DMS 273 (cell line): ENCODE results near the gene EREG.
"Not testable (repeated sequence)": the region's sequence is repeated elsewhere in the genome, so short reads cannot be mapped to it uniquely, and the experiment has no call there.

ENCODE experiments used
- DNase-seq: peaks from one replicate; lab custom pipeline; 2025; ENCODE audit not compliant: unreplicated experiment; lab: John Stamatoyannopoulos, UW

EREG gene

DNA sequence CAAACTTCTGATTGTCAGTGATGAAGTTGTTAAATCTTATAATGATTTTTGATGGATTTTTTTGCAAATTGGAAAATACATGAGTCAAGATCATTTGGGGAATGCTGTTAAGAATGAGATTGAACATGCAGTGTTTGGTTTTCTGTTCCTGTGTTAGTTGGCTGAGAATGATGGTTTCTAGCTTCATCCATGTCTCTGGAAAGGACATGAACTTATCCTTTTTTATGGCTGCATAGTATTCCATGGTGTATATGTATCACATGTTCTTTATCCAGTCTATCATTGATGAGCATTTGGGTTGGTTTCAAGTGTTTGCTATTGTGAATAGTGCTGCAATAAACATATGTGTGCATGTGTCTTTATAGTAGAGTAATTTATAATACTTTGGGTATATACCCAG, 24.5 kb upstream of the EREG start:
- DNase-seq: not testable (repeated sequence)

DNA sequence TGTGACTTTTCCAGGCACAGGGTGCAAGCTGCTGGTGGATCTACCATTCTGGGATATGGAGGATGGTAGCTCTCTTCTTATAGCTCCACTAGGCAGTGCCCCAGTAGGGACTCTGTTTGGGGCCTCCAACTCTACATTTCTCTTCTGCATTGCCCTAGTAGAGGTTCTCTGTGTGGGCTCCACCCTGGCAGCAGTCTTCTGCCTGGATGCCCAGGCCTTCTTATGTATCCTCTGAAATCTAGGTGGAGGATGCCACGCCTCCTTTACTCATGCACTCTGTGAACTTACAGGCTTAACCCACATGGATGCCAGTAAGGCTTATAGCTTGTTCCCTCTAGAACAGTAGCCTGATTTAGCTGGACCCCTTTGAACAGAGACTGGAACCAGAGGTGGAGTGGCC, 20.9 kb upstream of the EREG start:
- no peak for DNase-seq

DNA sequence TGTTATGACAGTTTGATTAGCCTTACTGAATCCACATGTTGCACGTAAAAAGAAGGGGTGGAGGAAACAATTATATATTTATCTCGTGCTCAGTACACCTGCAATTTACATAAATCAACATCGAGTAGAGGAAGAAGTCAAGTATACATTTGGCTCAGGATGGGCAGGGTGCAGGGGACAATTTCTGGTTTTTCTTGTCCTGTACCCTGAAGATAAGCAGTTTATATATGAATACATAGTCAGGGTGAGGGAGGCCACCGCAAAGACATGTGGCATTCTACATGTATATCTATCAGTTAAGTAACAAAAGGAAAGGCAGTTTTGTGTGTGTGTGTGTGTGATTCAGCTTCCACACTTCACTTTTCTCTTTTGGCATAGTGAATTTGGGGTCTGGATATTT, 11.1 kb upstream of the EREG start:
- no peak for DNase-seq

DNA sequence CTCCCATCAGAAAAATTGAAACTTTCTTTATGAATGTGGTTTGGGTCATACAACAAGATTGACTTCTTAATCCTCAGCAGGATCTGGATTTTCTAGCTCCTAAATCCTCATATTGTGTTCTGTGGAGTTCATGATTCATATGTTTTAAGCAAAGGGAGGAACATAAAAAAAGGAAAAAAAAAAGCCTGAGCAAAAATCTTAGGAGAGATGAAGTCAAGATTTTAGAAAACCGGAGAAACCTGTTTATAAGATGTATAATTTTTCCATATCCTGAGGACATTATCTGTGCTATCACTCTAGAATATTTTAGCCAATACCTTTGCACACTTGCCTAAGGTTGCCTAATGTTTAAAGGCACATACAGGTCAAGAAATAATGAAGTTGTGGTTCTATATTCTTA, 7.0 kb upstream of the EREG start:
- DNase-seq: no peak

DNA sequence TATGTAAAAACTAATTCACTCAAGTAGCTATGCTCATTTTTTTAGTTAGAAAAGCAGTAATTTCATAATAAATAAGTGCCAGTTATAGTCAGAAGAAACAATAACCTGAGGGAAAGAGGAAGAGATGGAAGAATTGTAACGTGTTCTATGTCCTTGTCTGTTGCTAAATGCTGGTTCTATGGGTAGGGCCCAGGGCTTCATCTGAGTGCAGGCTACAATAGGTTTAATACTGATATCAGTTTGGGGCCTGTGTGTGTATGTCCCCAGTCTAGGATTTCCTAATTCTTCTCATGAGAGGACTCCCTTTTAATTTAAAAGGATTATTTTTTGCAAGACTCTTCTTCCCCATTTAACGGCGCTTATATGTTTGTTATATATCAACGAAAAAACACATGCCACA, 3.3 kb upstream of the EREG start:
- DNase-seq: no peak

DNA sequence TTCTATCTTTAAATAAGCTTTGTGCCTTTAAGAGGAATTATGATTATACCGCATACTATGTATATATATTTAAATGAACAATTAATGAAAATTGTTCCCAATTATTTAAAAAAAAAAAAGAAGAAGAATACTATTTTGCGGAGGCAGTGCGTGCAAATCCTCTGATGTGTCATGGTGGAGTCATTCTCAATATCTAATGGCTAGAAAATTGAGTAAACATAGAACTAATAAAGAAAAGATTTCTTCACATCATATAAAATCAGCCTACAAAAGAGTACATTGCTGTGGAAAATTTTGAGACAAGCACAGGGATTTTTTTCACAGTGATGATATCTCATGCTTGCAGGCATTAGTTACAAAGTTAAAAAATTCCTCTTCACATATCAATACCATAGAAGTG, 2.6 kb upstream of the EREG start:
- DNase-seq: no peak

DNA sequence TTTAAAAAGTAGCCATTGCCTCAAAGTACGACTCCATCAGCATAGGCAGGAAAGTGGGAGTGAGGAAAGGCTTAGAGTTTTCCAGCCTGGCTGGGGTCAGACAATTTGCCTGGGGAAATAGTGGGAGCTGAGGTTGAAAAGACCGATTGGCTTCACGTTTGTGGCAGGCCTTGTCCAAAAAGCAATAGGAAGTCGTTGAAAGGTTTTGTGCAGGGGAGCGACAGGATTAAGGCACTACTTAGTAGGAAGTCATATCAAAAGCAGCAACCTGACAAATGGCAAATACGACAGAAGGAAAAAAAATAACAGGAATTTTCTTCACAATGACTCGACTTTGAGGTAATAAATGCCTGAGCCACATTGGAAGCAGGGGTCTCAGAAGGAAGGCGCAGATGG, 691 bp upstream of the EREG start:
- no peak for DNase-seq

DNA sequence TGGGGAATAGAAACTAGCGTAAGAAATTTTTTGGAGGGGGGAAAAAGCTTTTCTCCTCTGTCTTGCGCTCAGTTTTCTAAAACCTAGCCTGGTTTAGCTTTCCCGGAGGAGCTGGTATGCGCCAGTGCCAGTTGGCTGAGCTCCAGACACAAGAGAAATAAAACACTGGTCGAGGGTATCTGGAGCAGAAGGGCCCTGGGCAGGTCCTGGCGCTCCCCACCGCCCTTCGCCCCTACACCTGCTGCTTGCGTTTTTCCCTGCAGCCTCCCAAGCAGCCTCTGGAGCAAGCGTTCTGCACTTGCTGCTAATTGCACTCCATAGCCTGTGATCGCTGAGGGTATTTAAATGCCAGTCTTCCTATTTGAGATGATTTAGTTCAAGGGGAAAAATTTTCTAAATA, 816 bp downstream of the EREG start:
- peak; percentile 72 for DNase-seq

DNA sequence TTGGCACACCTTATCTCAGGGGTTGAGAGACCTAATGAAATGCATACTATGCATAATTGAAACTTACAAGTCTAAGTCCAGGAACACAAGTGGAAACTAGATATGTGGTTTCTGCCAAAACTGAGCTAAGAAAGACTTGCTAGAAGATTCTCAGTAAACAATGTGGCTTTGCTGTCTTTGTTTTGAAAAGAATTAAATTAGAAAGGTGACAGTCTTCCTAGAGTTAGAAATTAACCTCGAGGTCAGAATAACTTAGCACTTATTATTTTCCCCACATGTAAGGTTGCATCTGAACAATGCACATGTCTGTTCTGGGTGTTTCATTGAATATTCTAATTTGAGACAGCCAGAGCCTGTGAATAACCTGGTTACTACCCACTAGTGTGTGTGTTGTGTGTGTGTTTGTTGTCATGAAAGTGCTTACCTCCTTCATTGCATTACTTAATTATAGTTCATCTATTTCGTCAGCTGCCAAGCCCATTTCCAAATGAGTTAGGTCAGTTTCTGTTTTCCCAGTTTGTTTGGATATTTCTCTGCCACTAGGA, 1.5 kb downstream of the EREG start:
- DNase-seq: no peak

DNA sequence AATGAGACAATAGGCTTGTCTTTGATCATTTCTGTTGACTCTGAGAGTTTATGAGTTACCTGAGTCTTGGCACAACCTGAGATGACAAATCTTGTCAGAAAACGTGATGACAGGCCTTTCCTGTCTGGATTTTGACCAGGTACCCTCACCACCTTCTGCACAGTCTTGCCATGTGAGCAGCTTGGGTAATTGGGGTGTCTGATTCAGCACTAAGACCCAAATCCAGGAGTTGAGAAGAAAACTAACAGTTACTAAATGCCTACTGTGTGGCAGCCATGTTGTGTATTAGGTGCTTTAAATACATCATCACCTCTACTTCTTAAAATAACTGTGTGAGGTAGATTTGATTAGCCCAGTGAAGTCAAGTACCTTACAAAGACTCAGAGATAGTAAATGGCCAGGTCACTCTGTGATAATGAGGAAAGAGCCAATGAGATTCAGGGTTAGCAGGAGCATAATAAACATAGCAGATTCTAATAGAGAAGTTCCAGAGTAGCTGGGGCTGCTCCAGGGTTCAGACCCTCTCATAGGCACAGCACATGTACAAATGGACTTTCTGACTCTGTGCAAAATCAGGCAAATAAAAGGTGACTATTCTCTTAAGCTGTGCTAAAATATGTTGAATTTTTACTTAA, 2.8 kb downstream of the EREG start:
- no peak for DNase-seq

DNA sequence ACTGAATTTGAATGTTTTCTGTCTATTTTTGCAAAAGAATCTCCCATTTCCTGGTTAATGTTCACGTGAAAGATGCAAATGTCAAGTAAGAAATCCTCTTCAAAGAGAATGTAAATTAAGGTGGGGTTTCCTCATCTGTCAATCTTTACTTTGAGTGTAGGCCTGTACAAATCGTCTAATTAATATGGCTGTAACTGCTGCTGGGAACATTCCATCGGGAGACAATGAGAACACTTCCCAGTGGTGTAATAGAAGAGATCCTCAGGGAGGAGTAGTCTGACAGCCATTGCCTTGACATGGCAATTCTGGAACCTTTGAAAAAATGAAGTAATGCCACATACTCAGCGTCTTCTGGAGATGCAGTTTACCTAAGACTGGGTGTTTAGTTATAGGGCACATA, 3.7 kb downstream of the EREG start:
- no peak for DNase-seq

DNA sequence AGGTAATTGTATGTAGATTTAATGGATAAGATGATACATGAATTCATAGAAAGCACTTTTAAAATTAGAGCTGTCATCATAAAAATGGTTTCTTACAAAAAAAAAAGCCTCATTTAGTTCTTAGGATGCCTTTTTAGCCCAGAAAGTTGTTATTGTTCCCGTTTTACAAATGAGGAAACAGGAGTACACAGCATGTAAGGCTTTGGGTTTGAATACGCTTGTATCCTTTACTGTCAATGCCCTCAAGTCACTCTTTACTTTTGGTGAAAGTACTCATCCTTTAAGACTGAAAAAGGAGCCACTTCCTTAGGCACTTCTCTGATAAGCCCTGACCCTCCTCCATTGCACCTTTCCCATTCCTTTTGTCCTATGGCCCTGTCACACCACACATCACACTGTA, 4.9 kb downstream of the EREG start:
- DNase-seq: no peak

DNA sequence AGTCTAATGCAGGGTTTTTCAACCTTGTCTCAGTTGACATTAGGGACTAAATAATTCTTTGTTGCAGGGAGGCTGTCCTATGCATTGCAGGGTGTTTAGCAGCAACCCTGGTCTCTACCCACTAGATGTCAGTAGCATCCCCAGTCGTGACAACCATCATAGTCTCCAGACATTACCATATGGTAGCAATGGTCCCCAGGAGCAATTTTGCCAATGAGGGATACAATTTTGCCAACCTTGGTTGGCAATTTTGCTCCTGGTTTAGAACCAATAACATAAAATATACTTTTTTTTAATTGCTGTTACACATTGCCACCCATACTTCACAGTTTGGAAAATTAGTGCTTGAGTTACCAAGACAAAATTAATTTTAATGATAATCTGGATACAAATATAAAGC, 6.0 kb downstream of the EREG start:
- DNase-seq: peak; percentile 64

DNA sequence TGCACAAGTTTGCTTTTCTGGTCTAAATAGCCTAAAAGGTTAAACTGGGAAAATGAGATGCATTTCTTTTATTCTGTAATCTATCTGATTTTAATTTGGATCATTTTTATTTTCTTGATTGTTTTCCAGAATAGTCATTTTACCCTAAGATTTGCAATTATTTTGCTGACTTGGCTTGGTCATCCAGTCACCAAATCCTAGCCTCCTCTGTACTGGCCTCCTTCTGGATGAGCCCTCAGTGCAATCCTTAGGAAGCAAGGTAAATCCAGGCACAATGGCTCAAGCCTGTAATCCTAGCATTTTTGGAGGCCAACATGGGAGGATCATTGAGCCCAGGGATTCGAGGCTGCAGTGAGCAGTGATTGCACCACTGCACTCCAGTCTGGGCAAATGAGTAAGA, 9.2 kb downstream of the EREG start:
- DNase-seq: no peak

DNA sequence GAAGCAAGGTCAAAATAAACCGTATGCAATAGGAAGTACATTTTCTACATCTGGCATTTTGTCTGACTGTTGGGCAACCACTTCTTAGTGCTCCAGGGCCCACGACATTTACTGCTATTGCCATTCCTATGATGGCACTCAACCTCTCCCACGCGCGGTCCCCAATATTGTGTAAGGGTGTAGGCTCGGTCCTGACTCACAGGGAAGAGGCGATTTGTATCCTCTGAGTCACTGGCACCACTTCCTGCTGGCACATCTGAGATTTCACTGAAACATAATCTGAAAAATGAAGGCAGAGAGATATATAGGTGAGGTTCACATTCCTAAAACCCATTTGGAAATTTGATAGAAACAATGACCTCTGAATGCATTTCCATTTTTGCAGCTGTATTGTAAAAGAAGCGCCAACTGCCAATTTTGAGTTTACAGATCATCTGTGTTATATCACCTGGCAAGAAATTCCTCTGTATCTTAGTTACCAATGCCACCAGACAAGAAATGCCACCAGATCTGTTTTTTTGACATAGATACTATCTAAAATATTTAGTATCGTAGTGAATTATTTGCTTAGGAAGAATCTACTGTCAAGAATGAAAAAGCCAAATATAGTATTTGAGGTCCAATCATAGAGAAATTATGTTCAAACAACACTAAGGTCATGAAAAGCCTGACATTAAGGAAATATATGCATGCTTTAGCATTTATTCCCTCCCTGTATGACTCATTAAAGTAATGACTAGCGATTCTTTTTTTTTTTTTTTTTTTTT, 9.8 kb downstream of the EREG start:
- no peak for DNase-seq

DNA sequence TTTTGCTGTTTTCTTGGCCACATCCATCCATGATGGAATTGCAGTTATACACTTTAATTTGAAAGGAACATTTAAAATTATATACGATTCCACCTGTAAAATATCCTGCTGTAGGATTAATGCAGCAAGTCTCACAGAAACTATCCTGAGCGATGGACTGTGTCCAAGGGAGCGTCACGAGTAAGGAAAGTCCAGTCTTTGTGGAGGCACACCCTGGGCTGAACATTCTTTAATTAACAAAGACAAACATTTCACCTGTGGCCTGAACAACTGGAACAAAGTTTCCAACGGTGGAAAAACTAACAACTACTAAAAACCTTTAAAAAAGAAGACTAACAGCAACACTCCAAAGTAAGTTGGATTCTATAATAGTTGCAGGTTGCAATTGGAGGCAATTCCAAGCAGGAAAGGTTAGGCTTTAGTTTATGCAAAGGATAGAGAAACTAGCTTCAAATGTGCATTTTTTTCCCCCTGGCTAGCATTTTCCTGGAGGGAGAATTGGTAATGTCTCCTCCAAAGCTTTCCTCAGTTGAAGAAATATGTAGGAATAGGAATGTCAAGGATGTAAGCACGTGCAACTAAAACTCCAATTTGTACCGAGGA, 11.0 kb downstream of the EREG start:
- no peak for DNase-seq

DNA sequence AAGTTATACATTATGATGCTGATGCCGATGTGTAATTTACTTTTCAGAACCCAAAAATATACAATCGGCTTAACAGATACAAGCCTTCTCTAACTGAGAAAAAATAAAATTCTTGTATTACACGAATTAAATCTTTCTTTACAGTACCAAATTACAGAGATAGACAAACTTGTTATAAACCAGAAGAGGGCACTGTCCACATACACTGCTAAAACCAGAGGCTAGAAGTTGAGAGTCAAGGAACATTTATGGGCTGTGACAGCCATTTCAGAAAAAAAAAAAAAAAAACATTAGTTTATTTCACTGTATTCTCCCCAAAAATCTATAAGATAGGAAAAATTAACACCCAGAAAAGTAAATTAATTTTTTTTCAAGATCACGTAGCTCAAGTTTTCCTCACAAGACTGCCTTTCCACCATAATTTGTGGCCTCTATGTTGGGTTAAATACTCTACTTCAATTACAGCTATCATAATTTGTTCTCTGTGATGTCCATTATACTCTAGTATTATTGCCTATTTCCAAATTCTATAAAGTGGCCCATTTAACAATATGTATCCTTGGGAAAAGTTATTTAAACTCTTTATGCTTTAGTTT, 12.0 kb downstream of the EREG start:
- DNase-seq: peak; percentile 19

DNA sequence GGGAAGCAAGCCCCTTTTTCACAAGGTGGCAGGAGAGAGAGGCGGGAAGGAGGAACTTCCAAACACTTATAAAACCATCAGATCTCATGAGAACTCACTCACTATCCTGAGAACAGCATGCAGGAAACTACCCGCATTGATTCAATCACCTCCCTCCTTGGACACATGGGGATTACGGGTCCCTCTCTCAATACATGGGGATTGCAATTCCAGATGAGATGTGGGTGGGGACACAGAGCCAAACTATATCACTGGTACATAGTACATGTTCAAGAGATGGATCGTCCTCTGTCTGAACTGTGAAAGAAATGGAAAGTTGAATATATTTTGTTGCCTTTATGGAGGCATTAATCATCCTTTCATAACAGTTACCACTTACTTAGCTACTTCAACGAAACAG, 12.8 kb downstream of the EREG start:
- no peak for DNase-seq

DNA sequence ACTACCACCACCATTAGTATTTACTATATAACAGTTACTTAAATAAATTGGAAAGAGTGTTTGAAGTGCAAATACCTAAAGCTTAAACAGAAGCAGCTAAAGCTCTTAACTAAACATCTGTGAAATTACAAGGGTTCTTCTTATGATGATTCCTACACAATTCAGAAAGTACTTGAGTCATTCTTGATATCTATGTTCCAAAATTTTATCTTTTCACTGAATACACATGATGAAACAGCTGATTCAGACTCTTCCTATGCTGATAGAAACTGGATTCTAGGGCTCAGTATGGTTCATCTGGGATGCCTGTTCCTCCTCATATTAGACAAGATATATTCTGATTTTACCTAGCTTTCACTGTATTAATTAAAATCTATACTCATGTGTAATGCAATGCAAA, 13.6 kb downstream of the EREG start:
- no peak for DNase-seq

DNA sequence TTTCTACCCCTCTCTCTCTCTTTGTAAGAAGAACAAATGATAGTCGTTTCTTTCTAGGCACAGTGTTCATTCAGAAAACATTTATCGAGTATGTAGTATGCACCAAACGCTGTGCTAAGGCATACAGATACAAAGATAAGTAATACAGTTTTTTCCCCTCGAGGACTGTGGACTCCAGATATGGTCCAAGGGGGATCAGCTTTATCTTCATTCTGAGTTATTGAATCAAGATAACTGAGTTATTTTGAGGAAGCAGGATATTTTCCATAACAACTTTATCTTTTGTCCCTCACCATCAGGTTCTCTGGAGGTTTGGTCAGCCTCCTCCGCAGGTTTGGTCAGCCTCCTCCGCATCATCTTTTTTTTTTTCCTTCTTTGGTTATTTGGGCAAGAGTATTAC, 15.0 kb downstream of the EREG start:
- no peak for DNase-seq

DNA sequence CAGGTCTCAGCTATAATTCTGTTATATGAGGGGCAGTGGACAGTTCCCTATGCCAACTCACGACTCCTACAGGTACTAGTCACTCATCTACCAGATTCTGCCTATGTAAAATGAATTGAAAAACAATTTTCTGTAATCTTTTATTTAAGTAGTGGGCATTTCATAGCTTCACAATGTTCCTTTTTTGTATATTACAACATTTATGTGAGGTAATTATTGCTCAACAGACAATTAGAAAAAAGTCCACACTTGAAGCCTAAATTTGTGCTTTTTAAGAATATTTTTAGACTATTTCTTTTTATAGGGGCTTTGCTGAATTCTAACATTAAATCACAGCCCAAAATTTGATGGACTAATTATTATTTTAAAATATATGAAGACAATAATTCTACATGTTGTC, 20.4 kb downstream of the EREG start:
- DNase-seq: no peak

DNA sequence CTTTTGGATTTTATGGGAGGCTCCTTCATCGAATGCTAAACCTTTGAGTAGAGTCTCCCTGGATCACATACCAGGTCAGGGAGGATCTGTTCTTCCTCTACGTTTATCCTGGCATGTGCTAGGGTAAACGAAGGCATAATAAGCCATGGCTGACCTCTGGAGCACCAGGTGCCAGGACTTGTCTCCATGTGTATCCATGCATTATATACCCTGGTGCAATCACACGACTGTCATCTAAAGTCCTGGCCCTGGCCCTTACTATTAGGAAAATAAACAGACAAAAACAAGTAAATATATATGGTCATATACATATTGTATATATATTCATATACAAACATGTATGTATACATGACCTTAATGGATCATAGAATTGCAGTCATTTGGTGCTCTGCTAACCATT, 21.2 kb downstream of the EREG start:
- no peak for DNase-seq
